RWPE1 (cell line): Measurements from ENCODE around the gene CCDC7.
"Not testable (repeated sequence)": the region's sequence is repeated elsewhere in the genome, so short reads cannot be mapped to it uniquely, and the experiment has no call there.

Experiments used
- CTCF ChIA-PET: fragments of 350-600 bp; sonication (Branson Sonifier 250); formaldehyde crosslinking; extraction: SDS; loops from one replicate; lab custom pipeline; 2021; lab: Yijun Ruan, JAX
- POLR2A ChIA-PET: fragments of 400-600 bp; formaldehyde crosslinking; extraction: SDS; loops from one replicate; lab custom pipeline; 2020; ENCODE audit warnings: antibody characterized with exemption; ENCODE audit not compliant: low non-redundant PET; lab: Yijun Ruan, JAX
- DNase-seq: peaks from one replicate; pipeline ENCODE4 v3.0.0; 2012; ENCODE audit warnings: low spot score
- H3K27ac ChIP-seq: fragments of 450-650 bp; 2 replicates; pipeline ENCODE4 v1.5.1; 2017
- CTCF ChIP-seq: fragments of 450-650 bp; conservative IDR thresholded peaks from 2 replicates; pipeline ENCODE4 v1.5.1; 2017; ENCODE audit warnings: low read depth, mild to moderate bottlenecking

The CCDC7 gene

GRCh38 chr10:32627183-32627582 is 181.2 kb downstream of the CCDC7 start:
- no peak for DNase-seq
- H3K27ac ChIP-seq = no peak overlapping the region
- no peak for TF ChIP-seq CTCF
- ChIA-PET POLR2A (no interaction called here), CTCF (interaction anchor here (0.6 kb wide), 1 partner anchor 1197 kb away, joined by 3 read pairs; no protein-coding TSS in a partner anchor)

GRCh38 chr10:32629910-32630309 is 184.0 kb downstream of the CCDC7 start:
- ChIA-PET CTCF (interaction anchor here (0.7 kb wide), 1 partner anchor 895 kb away, joined by 4 read pairs; no protein-coding TSS in a partner anchor), POLR2A (no interaction called here)
- H3K27ac ChIP-seq = no peak overlapping the region
- DNase-seq = no peak
- TF ChIP-seq CTCF = no peak

GRCh38 chr10:32646535-32646934 is 200.6 kb downstream of the CCDC7 start:
- CTCF ChIA-PET = interaction anchor here (0.6 kb wide), 1 partner anchor 113 kb away, joined by 3 read pairs; no protein-coding TSS in a partner anchor

GRCh38 chr10:32650246-32650655 is 204.3 kb downstream of the CCDC7 start:
- no peak for DNase-seq
- ChIA-PET CTCF (no interaction called here), POLR2A (no interaction called here)
- no peak overlapping the region for H3K27ac ChIP-seq
- no peak for TF ChIP-seq CTCF

More at GRCh38 chr10:32646535-32646934, 200.6 kb downstream of the CCDC7 start:
- POLR2A ChIA-PET = no interaction called here
- no peak for TF ChIP-seq CTCF
- H3K27ac ChIP-seq = no peak overlapping the region
- DNase-seq = no peak

GRCh38 chr10:32657430-32657829 is 211.5 kb downstream of the CCDC7 start:
- POLR2A ChIA-PET, CTCF ChIA-PET: not testable (repeated sequence)

GRCh38 chr10:32661346-32661745 is 215.4 kb downstream of the CCDC7 start:
- POLR2A ChIA-PET = no interaction called here
- CTCF ChIA-PET = no interaction called here
- no peak for TF ChIP-seq CTCF
- no peak overlapping the region for H3K27ac ChIP-seq
- no peak for DNase-seq

More at GRCh38 chr10:32657430-32657829, 211.5 kb downstream of the CCDC7 start:
- H3K27ac ChIP-seq, DNase-seq: not testable (repeated sequence)

GRCh38 chr10:32680803-32681557 is 235.0 kb downstream of the CCDC7 start:
- POLR2A ChIA-PET = no interaction called here
- CTCF ChIA-PET = no interaction called here
- no peak overlapping the region for H3K27ac ChIP-seq
- TF ChIP-seq CTCF = no peak
- no peak for DNase-seq
